K562 (cell line): ENCODE data around the gene NT5DC1. TPM values are rescaled to one million over a fixed set of nuclear protein-coding genes. Genes with fewer than 3 reads are reported as not detected.

Source experiments
- ATAC-seq: fragments of 200-7000 bp; cut with Tn5 transposase; 3 replicates; pipeline ENCODE4 v1.9.1; 2020; ENCODE audit warnings: moderate library complexity
- BruUV-seq: library from RNA; stranded (reverse); fragments of 400-500 nt; replicated peaks from 2 replicates; lab custom pipeline; 2021; lab: Mats Ljungman, UMichigan
- CTCF ChIA-PET: fragments of 300-600 bp; formaldehyde crosslinking; extraction: SDS; loops from one replicate; lab custom pipeline; 2021; ENCODE audit warnings: low intra/inter-chr PET ratio; lab: Yijun Ruan, JAX
- POLR2A ChIA-PET: fragments of 300-600, 350-650 bp; sonication (Branson Sonifier 250); formaldehyde crosslinking; extraction: SDS; loops from one replicate; lab custom pipeline; 2021; ENCODE audit warnings: antibody characterized with exemption, inconsistent platforms; lab: Yijun Ruan, JAX
- DNase-seq, 4 experiments: peaks; one replicate each; pipeline versions ENCODE4 v3.0.0 to v3.0.0-alpha.2; 2011 to 2018; ENCODE audit warnings: low spot score in 3 of 4, mixed read lengths in 3 of 4; ENCODE audit errors: extremely low read depth in 1 of 4
- FAIRE-seq: peaks from 2 replicates; lab custom pipeline; 2011; peaks lifted over from hg19 to GRCh38; lab: Jason Lieb, UNC
- H2AFZ ChIP-seq: 2 replicates; pipeline ENCODE4 v1.6.0; 2011; ENCODE audit warnings: low read depth, low read length, control low read depth, inconsistent platforms
- H3K27ac ChIP-seq: fragments of 200-600 bp; 3 replicates; pipeline ENCODE4 v1.8.0; 2011; ENCODE audit warnings: low read depth, mild to moderate bottlenecking, control low read depth, inconsistent platforms, low read length, moderate library complexity, mixed read lengths; ENCODE audit errors: extremely low read depth
- H3K27me3 ChIP-seq, 2 experiments: fragments of 300-600 bp in 1 of 2; 2 replicates in 1 of 2; 3 replicates in 1 of 2; pipeline versions ENCODE4 v1.6.0 to v1.8.0; 2011; ENCODE audit warnings: inconsistent platforms in 2 of 2, low read length in 2 of 2, mild to moderate bottlenecking in 1 of 2, mixed read lengths in 1 of 2, moderate library complexity in 1 of 2; ENCODE audit not compliant: control insufficient read depth in 2 of 2, insufficient read depth in 2 of 2
- H3K36me3 ChIP-seq: fragments of 300-600 bp; 3 replicates; pipeline ENCODE4 v1.8.0; 2011; ENCODE audit warnings: mild to moderate bottlenecking, low read length, inconsistent platforms; ENCODE audit not compliant: control insufficient read depth, insufficient read depth
- H3K4me1 ChIP-seq, 2 experiments: fragments of 200-600 bp in 1 of 2; replicated peaks in 1 of 2; 2 replicates in 1 of 2; 3 replicates in 1 of 2; pipeline versions ENCODE4 v1.5.1 to v1.8.0; 2011; ENCODE audit warnings: inconsistent platforms in 2 of 2, low read length in 2 of 2, mild to moderate bottlenecking in 1 of 2, mixed read lengths in 1 of 2, moderate library complexity in 1 of 2; ENCODE audit not compliant: control insufficient read depth in 2 of 2, insufficient read depth in 2 of 2
- H3K4me2 ChIP-seq: 2 replicates; pipeline ENCODE4 v1.6.1; 2011; ENCODE audit warnings: low read length, control low read depth, inconsistent platforms, mixed read lengths; ENCODE audit not compliant: insufficient read depth
- H3K4me3 ChIP-seq: fragments of 200-600 bp; sonication (generic), shearing (Covaris generic); 2 replicates; pipeline ENCODE4 v1.5.1; 2016; ENCODE audit warnings: control low read depth, inconsistent platforms
- H3K79me2 ChIP-seq: fragments of 200-600 bp; 3 replicates; pipeline ENCODE4 v1.8.0; 2011; ENCODE audit warnings: low read length, inconsistent platforms; ENCODE audit not compliant: control insufficient read depth, insufficient read depth
- H3K9ac ChIP-seq, 2 experiments: 2 replicates each; pipeline versions ENCODE4 v1.6.0 to v1.6.1; 2011; ENCODE audit warnings: low read depth in 2 of 2, low read length in 2 of 2, control low read depth in 1 of 2, inconsistent platforms in 1 of 2, mild to moderate bottlenecking in 1 of 2, mixed read lengths in 1 of 2; ENCODE audit not compliant: insufficient read depth in 1 of 2
- H3K9me1 ChIP-seq: one replicate; pipeline ENCODE4 v1.6.0; 2011; ENCODE audit warnings: inconsistent platforms, mild to moderate bottlenecking, low read length, moderate library complexity; ENCODE audit not compliant: control insufficient read depth, insufficient read depth
- H3K9me3 ChIP-seq: replicated peaks from 2 replicates; pipeline ENCODE4 v1.5.1; 2011; ENCODE audit warnings: low read depth, low read length, inconsistent platforms; ENCODE audit not compliant: control insufficient read depth, insufficient read depth
- H4K20me1 ChIP-seq: replicated peaks from 2 replicates; pipeline ENCODE4 v1.6.1; 2011; ENCODE audit warnings: low read length, inconsistent platforms, mixed read lengths; ENCODE audit not compliant: control insufficient read depth, insufficient read depth
- ARID2 ChIP-seq: fragments of 450-650 bp; IDR thresholded peaks from 2 replicates; pipeline ENCODE4 v1.6.1; 2017; ENCODE audit warnings: antibody characterized with exemption, mild to moderate bottlenecking
- ARID4B ChIP-seq: sonication (generic); formaldehyde crosslinking; IDR thresholded peaks from 2 replicates; pipeline ENCODE4 v1.8.0; 2022; ENCODE audit warnings: mild to moderate bottlenecking, missing genetic modification reagents
- FOS ChIP-seq: IDR thresholded peaks from 3 replicates; pipeline ENCODE4 v1.6.1; 2011; ENCODE audit not compliant: insufficient read length; ENCODE audit errors: extremely low read depth
- KAT2B ChIP-seq: IDR thresholded peaks from one replicate; pipeline ENCODE4 v1.6.1; 2012; ENCODE audit warnings: low read depth, mild to moderate bottlenecking, control low read depth, inconsistent platforms, low read length, moderate library complexity
- MCM2 ChIP-seq: fragments of 450-650 bp; IDR thresholded peaks from 2 replicates; pipeline ENCODE4 v1.6.1; 2017; ENCODE audit warnings: low read depth, mild to moderate bottlenecking
- RFX5 ChIP-seq: IDR thresholded peaks from 2 replicates; pipeline ENCODE4 v1.6.1; 2011; ENCODE audit warnings: low read depth, mild to moderate bottlenecking, improper control_type of control experiment, low read length
- SFPQ ChIP-seq: fragments of 200-400 bp; formaldehyde crosslinking; IDR thresholded peaks from 2 replicates; pipeline ENCODE4 v1.6.1; 2017; ENCODE audit warnings: mild to moderate bottlenecking, low read depth, low read length, moderate library complexity
- SMAD3 ChIP-seq: fragments of 450-650 bp; formaldehyde crosslinking; conservative IDR thresholded peaks from 2 replicates; pipeline ENCODE4 v1.4.0; 2020; ENCODE audit warnings: mild to moderate bottlenecking
- SMC3 ChIP-seq: conservative IDR thresholded peaks from 2 replicates; pipeline ENCODE4 v1.6.1; 2011; ENCODE audit warnings: low read depth, low read length, improper control_type of control experiment; ENCODE audit not compliant: insufficient read depth
- TOE1 ChIP-seq, 2 experiments: fragments of 450-650 bp in 1 of 2; sonication (generic) in 1 of 2; formaldehyde crosslinking in 1 of 2; IDR thresholded peaks; 2 replicates each; pipeline versions ENCODE4 v1.7.1 to v1.8.0; 2016 to 2022; ENCODE audit warnings: borderline replicate concordance in 2 of 2, mild to moderate bottlenecking in 2 of 2, antibody characterized with exemption in 1 of 2, inconsistent platforms in 1 of 2, low read depth in 1 of 2, missing genetic modification reagents in 1 of 2, moderate library complexity in 1 of 2
- YY1 ChIP-seq, 3 experiments: IDR thresholded peaks; 2 replicates each; pipeline ENCODE4 v1.6.1; 2011; ENCODE audit warnings: low read length in 2 of 3, mild to moderate bottlenecking in 2 of 3, moderate library complexity in 2 of 3, borderline replicate concordance in 1 of 3, control low read depth in 1 of 3, low read depth in 1 of 3; ENCODE audit not compliant: insufficient read depth in 3 of 3, insufficient replicate concordance in 2 of 3, control insufficient read depth in 1 of 3, insufficient read length in 1 of 3; ENCODE audit errors: extremely low read depth in 1 of 3
- ZNF41 ChIP-seq: fragments of 250-450 bp; sonication (Bioruptor Pico); conservative IDR thresholded peaks from 2 replicates; pipeline ENCODE4 v1.4.0; 2020; ENCODE audit warnings: mild to moderate bottlenecking
- ZNF445 ChIP-seq: fragments of 250-450 bp; sonication (Bioruptor Pico); IDR thresholded peaks from 2 replicates; pipeline ENCODE4 v1.4.0; 2020; ENCODE audit warnings: low read depth, mild to moderate bottlenecking, moderate library complexity
- ZNF717 ChIP-seq: fragments of 250-450 bp; sonication (Bioruptor Pico); IDR thresholded peaks from 2 replicates; pipeline ENCODE4 v1.5.0; 2021
- in situ Hi-C: fragments of 300-500 bp; cut with MboI; formaldehyde crosslinking; loops from 4 replicates; pipeline ENCODE4 v1.15.0; 2018; ENCODE audit warnings: inconsistent platforms, mixed read lengths
- intact Hi-C: fragments of 100-400 bp; cut with micrococcal nuclease; formaldehyde crosslinking; loops from 2 replicates; pipeline ENCODE4 v1.14.2; 2022
- polyA plus RNA-seq, 8 experiments: library from polyadenylated mRNA; depleted of rRNA in 4 of 8; stranded (reverse) in 5 of 8; unstranded in 3 of 8; fragments of >200 nt; fragmentation: Nextera tagmentation in 2 of 8; fragmentation: Illumina TruSeq in 1 of 8; extraction: Ambion mirVana in 2 of 8; extraction: Trizol in 1 of 8; gene quantifications; 2 replicates each; pipeline versions ENCODE4 v1.2.1 to v1.2.3, GENCODE V29; 2011 to 2014; ENCODE audit warnings: inconsistent platforms in 1 of 8, missing spikeins in 1 of 8
- total RNA-seq, 7 experiments: library from RNA; depleted of rRNA in 6 of 7; stranded (reverse); fragments of >200 nt in 6 of 7; fragmentation: Illumina TruSeq in 2 of 7; extraction: Trizol in 2 of 7; gene quantifications; 2 replicates each; pipeline versions ENCODE4 v1.2.1 to v1.2.3, GENCODE V29; 2011 to 2021; ENCODE audit warnings: low replicate concordance in 1 of 7

NT5DC1 gene
- total and polyA plus RNA-seq, 9 of the 15 experiments (the other 6 are each of a cell fraction or from before 2014, with no cell fraction given): 4.9 to 28.5 (median 16.3) TPM

- no peak for TF ChIP-seq SFPQ
- no peak for TF ChIP-seq MCM2
- no peak for TF ChIP-seq SMC3
- no peak for TF ChIP-seq ZNF717 (CRISPR knock-in tag)
- TF ChIP-seq YY1 (IDR thresholded peaks at IDR 0.05; ENCODE audit: borderline replicate concordance in 1 of 3, control insufficient read depth in 1 of 3, extremely low read depth in 1 of 3, insufficient read depth in 3 of 3, insufficient read length in 1 of 3, insufficient replicate concordance in 2 of 3, low read depth in 1 of 3, low read length in 2 of 3): no peak
- no peak for TF ChIP-seq FOS
- TF ChIP-seq, all 486 proteins: peak for 0
These were observed 38.2 kb upstream of the NT5DC1 start (continued) for GRCh38 chr6:116062496-116062895.

- FAIRE-seq (no peak), ATAC-seq (no peak), DNase-seq (no peak)
- H3K9me1 ChIP-seq: no peaks in the 10 kb centered on the region
- H4K20me1 ChIP-seq: no peaks in the 10 kb centered on the region
- no peaks in the 10 kb centered on the region for H3K27me3 ChIP-seq
- no peak overlapping the region for H3K27ac ChIP-seq
- no peaks in the 10 kb centered on the region for H3K79me2 ChIP-seq
- no peak overlapping the region for H3K4me3 ChIP-seq
- H3K4me1 ChIP-seq: peaks cover 3 to 5% of the 10 kb centered on the region in 2 experiments; a peak in 3 of 5 replicates
- CTCF ChIA-PET: no interaction called here
- no peak overlapping the region for H2AFZ ChIP-seq
- intact Hi-C loops: loop anchor here (5.0 kb wide), 1 partner anchor 33 kb away; no protein-coding TSS in a partner anchor
- BruUV-seq: no TSS peak
- no peak overlapping the region for H3K9ac ChIP-seq
- no peaks in the 10 kb centered on the region for H3K36me3 ChIP-seq
- H3K4me2 ChIP-seq: no peak overlapping the region
- no peaks in the 10 kb centered on the region for H3K9me3 ChIP-seq
- in situ Hi-C loops: no loop called here
- POLR2A ChIA-PET: no interaction called here
- TF ChIP-seq TOE1 (IDR thresholded peaks at IDR 0.05; ENCODE audit: borderline replicate concordance) (no peak), TOE1 (CRISPR knock-in tag; IDR thresholded peaks at IDR 0.05; ENCODE audit: borderline replicate concordance, low read depth) (no peak), SMAD3 (no peak), ARID2 (no peak), ZNF41 (no peak), ZNF445 (CRISPR knock-in tag) (no peak), RFX5 (no peak), ARID4B (CRISPR knock-in tag) (no peak), KAT2B (no peak)
These were observed 36.0 kb upstream of the NT5DC1 start for GRCh38 chr6:116064666-116065065.
